ENCODE results near the gene CLINT1. TPM values are rescaled to one million over a fixed set of nuclear protein-coding genes. Genes with fewer than 3 reads are reported as not detected.

The CLINT1 gene
- total RNA-seq, 6 experiments from 2014 or later = 80.7 to 90.3 (median 85.5) TPM

- no peak overlapping the region for H3K4me3 Mint-ChIP-seq
- no peak overlapping the region for H3K27ac Mint-ChIP-seq
- peaks cover 3% of the 10 kb centered on the region; the same call in 1 of the 2 replicates for H3K27me3 Mint-ChIP-seq (ENCODE audit: insufficient read depth)
- no peak for DNase-seq
- H3K9me3 Mint-ChIP-seq = no peaks in the 10 kb centered on the region
- no peaks in the 10 kb centered on the region for H3K36me3 Mint-ChIP-seq (ENCODE audit: low read depth)
- TF ChIP-seq CTCF (IDR thresholded peaks at IDR 0.05) = no peak
- H3K4me1 Mint-ChIP-seq (ENCODE audit: low read depth) = peaks cover 12% of the 10 kb centered on the region; the same call in 1 of the 2 replicates
Measured at GRCh38 chr5:157835041-157835440, 23.9 kb downstream of the CLINT1 start.

GRCh38 chr5:157828944-157829639, 29.9 kb downstream of the CLINT1 start:
- no peaks in the 10 kb centered on the region for H3K36me3 Mint-ChIP-seq (ENCODE audit: low read depth)
- H3K27me3 Mint-ChIP-seq (ENCODE audit: insufficient read depth) = no peaks in the 10 kb centered on the region
- H3K4me1 Mint-ChIP-seq (ENCODE audit: low read depth) = peaks cover 28% of the 10 kb centered on the region
- H3K4me3 Mint-ChIP-seq = no peak overlapping the region
- no peaks in the 10 kb centered on the region for H3K9me3 Mint-ChIP-seq
- no peak overlapping the region for H3K27ac Mint-ChIP-seq
- peak; percentile 60 for TF ChIP-seq CTCF (IDR thresholded peaks at IDR 0.05)
- no peak for DNase-seq

GRCh38 chr5:157828105-157828943, 30.6 kb downstream of the CLINT1 start:
- H3K9me3 Mint-ChIP-seq = no peaks in the 10 kb centered on the region
- no peak for TF ChIP-seq CTCF (IDR thresholded peaks at IDR 0.05)
- no peaks in the 10 kb centered on the region for H3K36me3 Mint-ChIP-seq (ENCODE audit: low read depth)
- H3K4me3 Mint-ChIP-seq = no peak overlapping the region
- H3K27me3 Mint-ChIP-seq (ENCODE audit: insufficient read depth) = no peaks in the 10 kb centered on the region
- H3K27ac Mint-ChIP-seq = no peak overlapping the region
- DNase-seq = no peak
- H3K4me1 Mint-ChIP-seq (ENCODE audit: low read depth) = peaks cover 29% of the 10 kb centered on the region

GRCh38 chr5:157827423-157827822, 31.5 kb downstream of the CLINT1 start:
- H3K9me3 Mint-ChIP-seq = no peaks in the 10 kb centered on the region
- no peak for TF ChIP-seq CTCF (IDR thresholded peaks at IDR 0.05)
- no peak overlapping the region for H3K27ac Mint-ChIP-seq
- H3K4me1 Mint-ChIP-seq (ENCODE audit: low read depth) = peaks cover 38% of the 10 kb centered on the region
- no peak for DNase-seq
- H3K27me3 Mint-ChIP-seq (ENCODE audit: insufficient read depth) = no peaks in the 10 kb centered on the region
- H3K4me3 Mint-ChIP-seq = no peak overlapping the region
- H3K36me3 Mint-ChIP-seq (ENCODE audit: low read depth) = peaks cover under 1% of the 10 kb centered on the region

GRCh38 chr5:157823655-157824054, 35.3 kb downstream of the CLINT1 start:
- H3K9me3 Mint-ChIP-seq = no peaks in the 10 kb centered on the region
- H3K36me3 Mint-ChIP-seq (ENCODE audit: low read depth) = peaks cover 10% of the 10 kb centered on the region
- H3K4me1 Mint-ChIP-seq (ENCODE audit: low read depth) = peaks cover 61% of the 10 kb centered on the region
- H3K27ac Mint-ChIP-seq = no peak overlapping the region
- TF ChIP-seq CTCF (IDR thresholded peaks at IDR 0.05) = no peak
- no peak overlapping the region for H3K4me3 Mint-ChIP-seq
- H3K27me3 Mint-ChIP-seq (ENCODE audit: insufficient read depth) = no peaks in the 10 kb centered on the region
- no peak for DNase-seq

Measured in HFFc6 (cell line).